Upper lobe of left lung (tissue), 4 donors: ENCODE data around the gene TBC1D4.

Experiments
- CTCF ChIP-seq, 6 experiments: fragments of 450-650 bp in 4 of 6; fragments of 200-600 bp in 2 of 6; sonication (generic) in 2 of 6; IDR thresholded peaks; one replicate each; pipeline ENCODE4 v1.5.1; 2016 to 2019; ENCODE audit warnings: antibody characterized with exemption in 6 of 6
- EP300 ChIP-seq, 4 donors: sonication (generic); formaldehyde crosslinking; IDR thresholded peaks; one replicate each; pipeline ENCODE4 v1.5.1; 2017; ENCODE audit warnings: antibody characterized with exemption in 4 of 4, control low read depth in 2 of 4
- POLR2A ChIP-seq, 4 donors: fragments of 450-650 bp; IDR thresholded peaks; one replicate each; pipeline ENCODE4 v1.5.1; 2016 to 2017; ENCODE audit warnings: antibody characterized with exemption in 4 of 4, mild to moderate bottlenecking in 2 of 4
- POLR2AphosphoS5 ChIP-seq, 2 donors: sonication (generic); formaldehyde crosslinking; IDR thresholded peaks; one replicate each; pipeline ENCODE4 v1.5.1; 2017; ENCODE audit warnings: antibody characterized with exemption in 2 of 2

- no peak for TF ChIP-seq CTCF (IDR thresholded peaks at IDR 0.05)
- TF ChIP-seq POLR2AphosphoS5 (IDR thresholded peaks at IDR 0.05), result no peak
- TF ChIP-seq EP300 (IDR thresholded peaks at IDR 0.05), result no peak
- no peak for TF ChIP-seq POLR2A (IDR thresholded peaks at IDR 0.05)
Observed at GRCh38 chr13:75294110-75294509, 187.9 kb downstream of the TBC1D4 start.
